Natural killer cell (primary cell): ENCODE data around the gene OPA3. TPM values are rescaled to one million over a fixed set of nuclear protein-coding genes. Genes with fewer than 3 reads are reported as not detected.

Source experiments
- ATAC-seq, 3 donors: fragments of 150-1000 bp in 2 of 3; fragments of 200-7000 bp in 1 of 3; cut with Tn5 transposase; 1 replicate in 1 of 3; 2 replicates in 2 of 3; pipeline ENCODE4 v1.10.0; 2021; ENCODE audit warnings: mild to moderate bottlenecking in 2 of 3, moderate library complexity in 2 of 3
- DNase-seq, 2 donors: peaks; one replicate each; pipeline versions ENCODE4 v3.0.0 to v3.0.0-alpha.2; 2013 to 2021; ENCODE audit warnings: mixed read lengths in 1 of 2
- H3K27ac ChIP-seq: one replicate; pipeline ENCODE4 v1.5.1; 2013; ENCODE audit warnings: mild to moderate bottlenecking, low read length
- H3K27me3 ChIP-seq: one replicate; pipeline ENCODE4 v1.6.1; 2013; ENCODE audit warnings: low read length; ENCODE audit not compliant: control insufficient read depth, insufficient read depth
- H3K36me3 ChIP-seq: one replicate; pipeline ENCODE4 v1.6.1; 2013; ENCODE audit warnings: low read length; ENCODE audit not compliant: control insufficient read depth, insufficient read depth
- H3K4me1 ChIP-seq: one replicate; pipeline ENCODE4 v1.6.1; 2013; ENCODE audit warnings: low read length; ENCODE audit not compliant: control insufficient read depth, insufficient read depth
- H3K4me3 ChIP-seq: one replicate; pipeline ENCODE4 v1.5.1; 2013; ENCODE audit warnings: low read length
- H3K9me3 ChIP-seq: one replicate; pipeline ENCODE4 v1.6.1; 2013; ENCODE audit warnings: low read length; ENCODE audit not compliant: control insufficient read depth, insufficient read depth
- H3K27ac Mint-ChIP-seq, 2 donors: one replicate each; pipeline ENCODE4 v1.8.0; 2022; ENCODE audit warnings: mild to moderate bottlenecking in 2 of 2, mixed read lengths in 2 of 2, moderate library complexity in 1 of 2
- H3K27me3 Mint-ChIP-seq, 2 donors: one replicate each; pipeline ENCODE4 v1.8.0; 2022; ENCODE audit warnings: low read depth in 2 of 2, mixed read lengths in 2 of 2
- H3K36me3 Mint-ChIP-seq: one replicate; pipeline ENCODE4 v1.8.0; 2022; ENCODE audit warnings: mixed read lengths
- H3K4me1 Mint-ChIP-seq, 2 donors: one replicate each; pipeline ENCODE4 v1.8.0; 2022; ENCODE audit warnings: mixed read lengths in 2 of 2
- H3K4me3 Mint-ChIP-seq: one replicate; pipeline ENCODE4 v1.8.0; 2022; ENCODE audit warnings: mild to moderate bottlenecking, moderate library complexity, mixed read lengths
- H3K9me3 Mint-ChIP-seq, 2 donors: one replicate each; pipeline ENCODE4 v1.8.0; 2022; ENCODE audit warnings: mixed read lengths in 2 of 2
- CTCF ChIP-seq: fragments of 200-600 bp; IDR thresholded peaks from one replicate; pipeline ENCODE4 v1.8.0; 2022; ENCODE audit warnings: antibody characterized with exemption
- WGBS: methylation state at CpG from one replicate; pipeline ENCODE4 v1.1.7; 2013; ENCODE audit warnings: missing lambda C conversion rate; ENCODE audit not compliant: insufficient coverage; 5-methylcytosine and 5-hydroxymethylcytosine counted together
- intact Hi-C: fragments of 100-400 bp; cut with micrococcal nuclease; formaldehyde crosslinking; loops from one replicate; pipeline ENCODE4 v1.14.2; 2022
- total RNA-seq, 4 donors: library from RNA; stranded (reverse); fragments of 120-200 nt in 1 of 4; gene quantifications; one replicate each; pipeline versions ENCODE4 v1.2.3 to v1.2.4, GENCODE V29; 2013 to 2022

OPA3 gene
- total RNA-seq, 3 donors from 2014 or later (not counting 1 experiment from before 2014, with no cell fraction given): 8.2 to 10.4 (median 9.0) TPM

GRCh38 chr19:45477713-45478453 lies 106.7 kb downstream of the OPA3 start:
- intact Hi-C loops: loop anchor here (1.0 to 2.0 kb wide), 2 partner anchors 51 to 73 kb away; partner anchors contain the start of gene PPP1R13L
- peak in 1 of 3 donors; percentile 9 for ATAC-seq
- peaks cover 44 to 61% of the 10 kb centered on the region in 2 donors for H3K4me1 Mint-ChIP-seq

More at GRCh38 chr19:45477713-45478453, 106.7 kb downstream of the OPA3 start:
- no peaks in the 10 kb centered on the region for H3K9me3 Mint-ChIP-seq
- peak overlapping the region; percentile 89 for H3K27ac ChIP-seq
- H3K36me3 Mint-ChIP-seq: no peaks in the 10 kb centered on the region
- peak overlapping the region; percentile 87 to 90 for H3K27ac Mint-ChIP-seq
- H3K4me3 Mint-ChIP-seq: peak overlapping the region; percentile 85
- 6% methylated on average over 12 of the region's 12 CpGs for WGBS
- H3K4me3 ChIP-seq: peak overlapping the region; percentile 60
- TF ChIP-seq CTCF: no peak
- H3K27me3 Mint-ChIP-seq: peaks cover 2 to 16% of the 10 kb centered on the region in 2 donors
- H3K36me3 ChIP-seq: no peaks in the 10 kb centered on the region
- peaks cover 2% of the 10 kb centered on the region for H3K27me3 ChIP-seq
- H3K4me1 ChIP-seq: peaks cover 30% of the 10 kb centered on the region
- peak in 1 of 2 donors; percentile 66 for DNase-seq
- no peaks in the 10 kb centered on the region for H3K9me3 ChIP-seq

Other genes with a start within 250 kb of the OPA3 start
- gene KLC3, start 244.1 kb downstream of the OPA3 start, total RNA-seq: not detected
- 10 to 100 TPM; 13.4 to 22.3 (median 14.9) TPM for gene ERCC2, start 214.2 kb downstream of the OPA3 start, total RNA-seq
- 1 to 10 TPM; 5.6 to 7.4 (median 5.9) TPM for gene PPP1R13L, start 179.7 kb downstream of the OPA3 start, total RNA-seq
- gene POLR1G, start 178.2 kb downstream of the OPA3 start, total RNA-seq: 1 to 10 TPM in 1 of 3 donors, under 1 TPM in 2; 0.28 to 1.4 (median 0.45) TPM
- 10 to 100 TPM; 46.8 to 55.2 (median 48.2) TPM for gene ERCC1, start 160.9 kb downstream of the OPA3 start, total RNA-seq
- gene FOSB, start 116.8 kb downstream of the OPA3 start, total RNA-seq: 1,000 to 10,000 TPM in 2 of 3 donors, 100 to 1,000 TPM in 1; 784 to 1,837 (median 1,121) TPM
- 1 to 10 TPM; 1.9 to 5.5 (median 3.0) TPM for gene RTN2, start 87.8 kb downstream of the OPA3 start, total RNA-seq
- 1 to 10 TPM; 5.1 to 8.3 (median 6.8) TPM for gene PPM1N, start 86.4 kb downstream of the OPA3 start, total RNA-seq
- gene VASP, start 77.3 kb downstream of the OPA3 start, total RNA-seq: 100 to 1,000 TPM; 192 to 244 (median 237) TPM
- under 1 TPM in 2 of 3 donors, not detected in 1; 0.12 to 0.13 TPM for gene GPR4, start 17.4 kb upstream of the OPA3 start, total RNA-seq
- gene EML2, start 54.6 kb upstream of the OPA3 start, total RNA-seq: 100 to 1,000 TPM; 112 to 136 (median 117) TPM
- 10 to 100 TPM; 20.7 to 24.5 (median 21.5) TPM for gene GIPR, start 83.4 kb upstream of the OPA3 start, total RNA-seq
- gene SNRPD2, start 107.2 kb upstream of the OPA3 start, total RNA-seq: 100 to 1,000 TPM; 212 to 252 (median 241) TPM
- 10 to 100 TPM in 2 of 3 donors, 1 to 10 TPM in 1; 8.7 to 11.5 (median 10.0) TPM for gene QPCTL, start 107.9 kb upstream of the OPA3 start, total RNA-seq
- gene FBXO46, start 146.1 kb upstream of the OPA3 start, total RNA-seq: 10 to 100 TPM; 24.8 to 35.7 (median 31.1) TPM
- gene MEIOSIN, start 148.6 kb upstream of the OPA3 start, total RNA-seq: not detected
- gene SIX5, start 184.4 kb upstream of the OPA3 start, total RNA-seq: 1 to 10 TPM; 2.1 to 3.3 (median 3.1) TPM
- 10 to 100 TPM; 48.1 to 67.5 (median 49.8) TPM for gene DMPK, start 197.7 kb upstream of the OPA3 start, total RNA-seq
- 10 to 100 TPM; 66.2 to 82.1 (median 66.3) TPM for gene DMWD, start 208.0 kb upstream of the OPA3 start, total RNA-seq
- gene RSPH6A, start 230.5 kb upstream of the OPA3 start, total RNA-seq: under 1 TPM; 0.18 to 0.63 (median 0.31) TPM